Activated CD4-positive, alpha-beta T cell treated with anti-CD3 and anti-CD28 coated beads, Interleukin-2, amount 50 U/mL, for 16 hours (primary cell): ENCODE results near the gene SAMD5.
"Not testable (repeated sequence)": the region's sequence is repeated elsewhere in the genome, so short reads cannot be mapped to it uniquely, and the experiment has no call there.

Experiments
- DNase-seq: peaks from one replicate; pipeline ENCODE4 v3.0.0-alpha.2; 2020

Gene SAMD5

GRCh38 chr6:147530132-147531060, 21.9 kb downstream of the SAMD5 start:
- peak; percentile 32 for DNase-seq

- no peak for DNase-seq
Measured at GRCh38 chr6:147531321-147531720, 22.8 kb downstream of the SAMD5 start.

GRCh38 chr6:147534116-147534860, 25.8 kb downstream of the SAMD5 start:
- no peak for DNase-seq

- DNase-seq = no peak
Measured at GRCh38 chr6:147538821-147539220, 30.3 kb downstream of the SAMD5 start.

- DNase-seq = no peak
Measured at GRCh38 chr6:147540075-147540474, 31.6 kb downstream of the SAMD5 start.

- not testable (repeated sequence) for DNase-seq
Measured at GRCh38 chr6:147542436-147542835, 33.9 kb downstream of the SAMD5 start.

- no peak for DNase-seq
Measured at GRCh38 chr6:147544420-147544819, 35.9 kb downstream of the SAMD5 start.

GRCh38 chr6:147546501-147547368, 38.2 kb downstream of the SAMD5 start:
- DNase-seq = no peak

- no peak for DNase-seq
Measured at GRCh38 chr6:147547369-147547902, 38.9 kb downstream of the SAMD5 start.

GRCh38 chr6:147548921-147549475, 40.5 kb downstream of the SAMD5 start:
- no peak for DNase-seq

GRCh38 chr6:147549531-147549930, 41.0 kb downstream of the SAMD5 start:
- DNase-seq = no peak

- no peak for DNase-seq
Measured at GRCh38 chr6:147551976-147552375, 43.5 kb downstream of the SAMD5 start.

- no peak for DNase-seq
Measured at GRCh38 chr6:147553099-147553498, 44.6 kb downstream of the SAMD5 start.

- DNase-seq = no peak
Measured at GRCh38 chr6:147554281-147554680, 45.8 kb downstream of the SAMD5 start.

GRCh38 chr6:147559006-147559405, 50.5 kb downstream of the SAMD5 start:
- no peak for DNase-seq

GRCh38 chr6:147560670-147561069, 52.2 kb downstream of the SAMD5 start:
- no peak for DNase-seq

GRCh38 chr6:147561726-147562125, 53.2 kb downstream of the SAMD5 start:
- no peak for DNase-seq

GRCh38 chr6:147563472-147563871, 55.0 kb downstream of the SAMD5 start:
- DNase-seq = no peak

- no peak for DNase-seq
Measured at GRCh38 chr6:147564556-147564955, 56.1 kb downstream of the SAMD5 start.

GRCh38 chr6:147566244-147566898, 57.9 kb downstream of the SAMD5 start:
- DNase-seq = no peak

GRCh38 chr6:147567141-147567805, 58.8 kb downstream of the SAMD5 start:
- DNase-seq = no peak
